Peyer's patch (tissue), 4 donors: Measurements from ENCODE around the gene HSPA8.

Source experiments
- POLR2A ChIP-seq, 2 donors: fragments of 450-650 bp; IDR thresholded peaks; one replicate each; pipeline ENCODE4 v1.5.1; 2017; ENCODE audit warnings: antibody characterized with exemption in 2 of 2, mild to moderate bottlenecking in 2 of 2, moderate library complexity in 2 of 2
- TF ChIP-seq, protein P1 (sequence below), 6 experiments: fragments of 450-650 bp in 4 of 6; fragments of 200-600 bp in 2 of 6; sonication (generic) in 1 of 6; IDR thresholded peaks; one replicate each; pipeline ENCODE4 v1.5.1; 2017 to 2019; ENCODE audit warnings: antibody characterized with exemption in 6 of 6, mild to moderate bottlenecking in 3 of 6, moderate library complexity in 1 of 6

GRCh38 chr11:123046473-123047259 lies 15.3 kb downstream of the HSPA8 start:
- TF ChIP-seq, protein P1, sequence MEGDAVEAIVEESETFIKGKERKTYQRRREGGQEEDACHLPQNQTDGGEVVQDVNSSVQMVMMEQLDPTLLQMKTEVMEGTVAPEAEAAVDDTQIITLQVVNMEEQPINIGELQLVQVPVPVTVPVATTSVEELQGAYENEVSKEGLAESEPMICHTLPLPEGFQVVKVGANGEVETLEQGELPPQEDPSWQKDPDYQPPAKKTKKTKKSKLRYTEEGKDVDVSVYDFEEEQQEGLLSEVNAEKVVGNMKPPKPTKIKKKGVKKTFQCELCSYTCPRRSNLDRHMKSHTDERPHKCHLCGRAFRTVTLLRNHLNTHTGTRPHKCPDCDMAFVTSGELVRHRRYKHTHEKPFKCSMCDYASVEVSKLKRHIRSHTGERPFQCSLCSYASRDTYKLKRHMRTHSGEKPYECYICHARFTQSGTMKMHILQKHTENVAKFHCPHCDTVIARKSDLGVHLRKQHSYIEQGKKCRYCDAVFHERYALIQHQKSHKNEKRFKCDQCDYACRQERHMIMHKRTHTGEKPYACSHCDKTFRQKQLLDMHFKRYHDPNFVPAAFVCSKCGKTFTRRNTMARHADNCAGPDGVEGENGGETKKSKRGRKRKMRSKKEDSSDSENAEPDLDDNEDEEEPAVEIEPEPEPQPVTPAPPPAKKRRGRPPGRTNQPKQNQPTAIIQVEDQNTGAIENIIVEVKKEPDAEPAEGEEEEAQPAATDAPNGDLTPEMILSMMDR (IDR thresholded peaks at IDR 0.05) = no peak
- no peak for TF ChIP-seq POLR2A (IDR thresholded peaks at IDR 0.05)
